NB4 (cell line): ENCODE data around the gene USB1.

ENCODE experiments used
- DNase-seq: peaks from one replicate; pipeline ENCODE4 v3.0.0; 2010; ENCODE audit warnings: low read depth
- H3K4me3 ChIP-seq: one replicate; pipeline ENCODE4 v1.5.1; 2011; ENCODE audit warnings: mild to moderate bottlenecking, low read depth, low read length, moderate library complexity
- CTCF ChIP-seq: IDR thresholded peaks from one replicate; pipeline ENCODE4 v1.5.1; 2012; ENCODE audit warnings: low read depth, low read length
- MAX ChIP-seq: IDR thresholded peaks from 2 replicates; pipeline ENCODE4 v1.6.1; 2011; ENCODE audit warnings: low read depth, low read length
- MYC ChIP-seq: IDR thresholded peaks from 2 replicates; pipeline ENCODE4 v1.6.1; 2011; ENCODE audit warnings: low read depth, low read length
- POLR2A ChIP-seq: IDR thresholded peaks from 2 replicates; pipeline ENCODE4 v1.6.1; 2011; ENCODE audit warnings: mild to moderate bottlenecking; ENCODE audit not compliant: insufficient read length; ENCODE audit errors: extremely low read depth

The USB1 gene

GRCh38 chr16:58057784-58058183 lies 56.6 kb downstream of the USB1 start:
- no peak for DNase-seq
- TF ChIP-seq POLR2A, result no peak
- TF ChIP-seq CTCF, result no peak
- TF ChIP-seq MAX, result no peak
- TF ChIP-seq MYC, result no peak
- no peak overlapping the region for H3K4me3 ChIP-seq

GRCh38 chr16:58062821-58063220 lies 61.6 kb downstream of the USB1 start:
- TF ChIP-seq CTCF (no peak), MYC (no peak), MAX (no peak), POLR2A (no peak)
- H3K4me3 ChIP-seq, result no peak overlapping the region
- no peak for DNase-seq

GRCh38 chr16:58063377-58064076 lies 62.3 kb downstream of the USB1 start:
- no peak for DNase-seq
- H3K4me3 ChIP-seq, result no peak overlapping the region
- no peak for TF ChIP-seq MAX
- no peak for TF ChIP-seq CTCF
- no peak for TF ChIP-seq POLR2A
- TF ChIP-seq MYC, result no peak

- DNase-seq, result no peak
- TF ChIP-seq MAX (no peak), POLR2A (no peak), MYC (no peak), CTCF (no peak)
- H3K4me3 ChIP-seq, result no peak overlapping the region
These were observed 69.4 kb downstream of the USB1 start for GRCh38 chr16:58070585-58070984.
